ENCODE measurements around the gene TFEB. TPM values are rescaled to one million over a fixed set of nuclear protein-coding genes. Genes with fewer than 3 reads are reported as not detected.

TFEB gene
- total RNA-seq, 1 donor from 2014 or later = 14.9 TPM

- intact Hi-C loops (cut with micrococcal nuclease) = no loop called here
- no peak overlapping the region for H3K4me3 Mint-ChIP-seq
- H3K36me3 Mint-ChIP-seq (ENCODE audit: low read depth) = no peaks in the 10 kb centered on the region
Measured at GRCh38 chr6:41647061-41647511, 88.3 kb downstream of the TFEB start.

GRCh38 chr6:41646026-41646795 is 89.2 kb downstream of the TFEB start:
- no peak overlapping the region for H3K27ac Mint-ChIP-seq
- no peak overlapping the region for H3K4me3 Mint-ChIP-seq
- H3K27me3 Mint-ChIP-seq = peaks cover 16% of the 10 kb centered on the region
- H3K9me3 Mint-ChIP-seq = no peaks in the 10 kb centered on the region
- no peaks in the 10 kb centered on the region for H3K36me3 Mint-ChIP-seq (ENCODE audit: low read depth)
- intact Hi-C loops (cut with micrococcal nuclease) = no loop called here
- H3K4me1 Mint-ChIP-seq = no peaks in the 10 kb centered on the region
- no peak for DNase-seq

More at GRCh38 chr6:41647061-41647511, 88.3 kb downstream of the TFEB start:
- Mint-ChIP-seq H3K27me3 (peaks cover 9% of the 10 kb centered on the region), H3K4me1 (no peaks in the 10 kb centered on the region), H3K9me3 (no peaks in the 10 kb centered on the region), H3K27ac (no peak overlapping the region)
- DNase-seq = no peak

GRCh38 chr6:41645007-41645618 is 90.3 kb downstream of the TFEB start:
- peaks cover 24% of the 10 kb centered on the region for H3K27me3 Mint-ChIP-seq
- H3K4me3 Mint-ChIP-seq = no peak overlapping the region
- intact Hi-C loops (cut with micrococcal nuclease) = no loop called here
- no peaks in the 10 kb centered on the region for H3K36me3 Mint-ChIP-seq (ENCODE audit: low read depth)
- no peak overlapping the region for H3K27ac Mint-ChIP-seq
- H3K4me1 Mint-ChIP-seq = no peaks in the 10 kb centered on the region
- H3K9me3 Mint-ChIP-seq = no peaks in the 10 kb centered on the region
- no peak for DNase-seq

- no peak overlapping the region for H3K27ac Mint-ChIP-seq
- no peaks in the 10 kb centered on the region for H3K4me1 Mint-ChIP-seq
- no peaks in the 10 kb centered on the region for H3K9me3 Mint-ChIP-seq
- no peak for DNase-seq
- H3K4me3 Mint-ChIP-seq = no peak overlapping the region
- H3K27me3 Mint-ChIP-seq = peaks cover 31% of the 10 kb centered on the region
- intact Hi-C loops (cut with micrococcal nuclease) = no loop called here
- H3K36me3 Mint-ChIP-seq (ENCODE audit: low read depth) = no peaks in the 10 kb centered on the region
Measured at GRCh38 chr6:41644297-41644879, 91.0 kb downstream of the TFEB start.

GRCh38 chr6:41643899-41644269 is 91.5 kb downstream of the TFEB start:
- Mint-ChIP-seq H3K4me1 (no peaks in the 10 kb centered on the region), H3K9me3 (no peaks in the 10 kb centered on the region), H3K4me3 (no peak overlapping the region), H3K27ac (no peak overlapping the region), H3K27me3 (peaks cover 36% of the 10 kb centered on the region), H3K36me3 (ENCODE audit: low read depth) (no peaks in the 10 kb centered on the region)
- intact Hi-C loops (cut with micrococcal nuclease) = no loop called here
- DNase-seq = no peak

- H3K27ac Mint-ChIP-seq = no peak overlapping the region
- no peaks in the 10 kb centered on the region for H3K9me3 Mint-ChIP-seq
- no peak overlapping the region for H3K4me3 Mint-ChIP-seq
- intact Hi-C loops (cut with micrococcal nuclease) = no loop called here
- no peaks in the 10 kb centered on the region for H3K36me3 Mint-ChIP-seq (ENCODE audit: low read depth)
- no peaks in the 10 kb centered on the region for H3K4me1 Mint-ChIP-seq
- DNase-seq = no peak
- peaks cover 39% of the 10 kb centered on the region for H3K27me3 Mint-ChIP-seq
Measured at GRCh38 chr6:41642960-41643898, 92.2 kb downstream of the TFEB start.

GRCh38 chr6:41642090-41642959 is 93.1 kb downstream of the TFEB start:
- Mint-ChIP-seq H3K4me1 (no peaks in the 10 kb centered on the region), H3K4me3 (no peak overlapping the region), H3K27ac (no peak overlapping the region), H3K36me3 (ENCODE audit: low read depth) (no peaks in the 10 kb centered on the region), H3K9me3 (no peaks in the 10 kb centered on the region), H3K27me3 (peaks cover 45% of the 10 kb centered on the region)
- intact Hi-C loops (cut with micrococcal nuclease) = no loop called here
- no peak for DNase-seq

GRCh38 chr6:41641352-41641925 is 94.0 kb downstream of the TFEB start:
- peaks cover 48% of the 10 kb centered on the region for H3K27me3 Mint-ChIP-seq

GRCh38 chr6:41640426-41640825 is 95.0 kb downstream of the TFEB start:
- H3K9me3 Mint-ChIP-seq = no peaks in the 10 kb centered on the region
- intact Hi-C loops (cut with micrococcal nuclease) = no loop called here
- no peak overlapping the region for H3K27ac Mint-ChIP-seq
- no peak for DNase-seq
- H3K27me3 Mint-ChIP-seq = peaks cover 57% of the 10 kb centered on the region
- H3K4me3 Mint-ChIP-seq = no peak overlapping the region
- no peaks in the 10 kb centered on the region for H3K4me1 Mint-ChIP-seq
- no peaks in the 10 kb centered on the region for H3K36me3 Mint-ChIP-seq (ENCODE audit: low read depth)

More at GRCh38 chr6:41641352-41641925, 94.0 kb downstream of the TFEB start:
- Mint-ChIP-seq H3K27ac (no peak overlapping the region), H3K9me3 (no peaks in the 10 kb centered on the region), H3K36me3 (ENCODE audit: low read depth) (no peaks in the 10 kb centered on the region), H3K4me3 (no peak overlapping the region), H3K4me1 (no peaks in the 10 kb centered on the region)
- intact Hi-C loops (cut with micrococcal nuclease) = no loop called here
- no peak for DNase-seq

- H3K4me1 Mint-ChIP-seq = no peaks in the 10 kb centered on the region
- no peaks in the 10 kb centered on the region for H3K36me3 Mint-ChIP-seq (ENCODE audit: low read depth)
- no peak overlapping the region for H3K27ac Mint-ChIP-seq
- DNase-seq = no peak
- no peaks in the 10 kb centered on the region for H3K9me3 Mint-ChIP-seq
- intact Hi-C loops (cut with micrococcal nuclease) = no loop called here
- peaks cover 63% of the 10 kb centered on the region for H3K27me3 Mint-ChIP-seq
- H3K4me3 Mint-ChIP-seq = no peak overlapping the region
Measured at GRCh38 chr6:41639809-41640371, 95.5 kb downstream of the TFEB start.

- no peaks in the 10 kb centered on the region for H3K9me3 Mint-ChIP-seq
- no peaks in the 10 kb centered on the region for H3K36me3 Mint-ChIP-seq (ENCODE audit: low read depth)
- intact Hi-C loops (cut with micrococcal nuclease) = no loop called here
- no peaks in the 10 kb centered on the region for H3K4me1 Mint-ChIP-seq
- no peak for DNase-seq
- no peak overlapping the region for H3K27ac Mint-ChIP-seq
- H3K27me3 Mint-ChIP-seq = peaks cover 70% of the 10 kb centered on the region
- no peak overlapping the region for H3K4me3 Mint-ChIP-seq
Measured at GRCh38 chr6:41638935-41639808, 96.2 kb downstream of the TFEB start.
